ENCODE data around the gene ZNF556. TPM values are rescaled to one million over a fixed set of nuclear protein-coding genes. Genes with fewer than 3 reads are reported as not detected.

Gene ZNF556
- polyA plus RNA-seq, 1 donor (not counting 4 experiments of a cell fraction or from before 2014, with no cell fraction given) = 0.01 TPM

DNA sequence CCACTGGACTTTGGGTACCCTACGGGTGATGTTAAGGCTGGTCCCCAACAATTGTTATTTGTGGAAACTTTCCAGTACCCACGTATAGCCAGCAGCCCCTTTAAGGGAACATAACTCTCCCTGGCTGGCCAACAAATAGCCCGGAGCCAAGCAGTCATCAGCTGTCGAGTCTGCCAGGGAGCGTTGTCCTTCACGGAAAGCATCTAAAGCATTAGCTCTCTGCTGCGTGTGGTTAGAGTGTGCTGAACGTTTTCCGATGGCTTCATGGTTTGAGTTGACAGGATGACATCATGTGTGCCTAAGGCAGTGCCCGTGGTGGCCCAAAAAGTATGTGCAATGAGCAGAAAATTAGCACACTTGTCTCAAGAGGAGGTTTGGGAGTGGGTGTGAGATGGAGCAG lies 3.3 kb upstream of the ZNF556 start:
- no peaks in the 10 kb centered on the region for H3K36me3 ChIP-seq (ENCODE audit: control insufficient read depth in 2 of 2, extremely low read depth in 1 of 2, insufficient read depth in 2 of 2, low read length in 2 of 2)

DNA sequence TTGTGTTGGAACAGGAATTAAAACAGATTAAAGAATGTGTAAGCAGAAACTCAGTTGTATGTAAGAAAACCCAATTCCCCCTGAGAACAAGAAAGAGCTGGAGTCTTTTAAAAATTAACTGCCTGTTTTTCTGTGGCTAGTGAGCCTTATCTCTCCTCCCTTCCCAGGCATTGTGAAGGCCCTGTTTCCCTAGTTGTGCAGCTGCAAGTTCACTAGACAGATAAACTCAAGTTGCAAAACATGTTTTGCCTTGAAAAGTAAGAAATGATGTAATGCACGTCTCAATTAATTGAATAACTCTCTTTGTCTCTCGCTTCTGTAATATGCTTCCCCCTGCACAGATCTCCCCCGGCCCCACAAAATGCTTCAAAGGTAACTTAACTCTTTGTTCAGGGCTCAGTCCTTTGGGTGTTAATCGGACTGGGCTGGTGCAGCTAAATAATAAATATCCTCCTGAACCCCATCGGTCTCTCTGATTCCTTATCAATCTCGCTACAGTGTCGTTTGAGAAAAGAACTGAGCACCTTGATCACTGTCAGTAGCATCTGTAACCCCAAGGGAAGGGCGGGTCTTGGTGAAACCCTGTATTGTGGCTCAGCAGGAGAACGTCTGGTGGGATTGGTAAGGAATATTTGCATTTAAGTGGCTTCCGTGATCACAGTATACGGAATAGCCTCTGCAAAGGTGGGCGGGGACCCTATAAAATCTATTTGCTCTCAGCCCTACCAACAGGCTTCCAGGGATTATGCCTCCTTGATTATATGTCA lies 1.6 kb upstream of the ZNF556 start:
- Histone ChIP-seq H3K9ac (ENCODE audit: control insufficient read depth, extremely low read depth, insufficient read depth, low read length) (no peak overlapping the region), H3K4me1 (ENCODE audit: control insufficient read depth, extremely low read depth, insufficient read depth, low read length) (no peaks in the 10 kb centered on the region)
- FAIRE-seq = no peak

More for the DNA sequence above, 3.3 kb upstream of the ZNF556 start:
- Histone ChIP-seq H4K20me1 (ENCODE audit: control insufficient read depth, extremely low read depth, insufficient read depth, low read length) (no peaks in the 10 kb centered on the region), H3K4me1 (ENCODE audit: control insufficient read depth, extremely low read depth, insufficient read depth, low read length) (no peaks in the 10 kb centered on the region), H3K9me3 (ENCODE audit: control insufficient read depth, low read depth, low read length) (peaks cover 2% of the 10 kb centered on the region), H3K79me2 (ENCODE audit: control insufficient read depth, insufficient read depth, low read length) (no peaks in the 10 kb centered on the region), H3K9me1 (ENCODE audit: control insufficient read depth, extremely low read depth, insufficient read depth, low read length) (no peaks in the 10 kb centered on the region), H3K27me3 (ENCODE audit: control insufficient read depth, extremely low read depth, insufficient read depth, low read length) (no peaks in the 10 kb centered on the region), H2AFZ (ENCODE audit: control insufficient read depth, low read length) (no peak overlapping the region), H3K27ac (ENCODE audit: control insufficient read depth, insufficient read depth, low read length) (no peak overlapping the region), H3K4me3 (ENCODE audit: control insufficient read depth in 2 of 3, extremely low read depth in 1 of 3, insufficient read depth in 2 of 3, low read depth in 1 of 3, low read length in 3 of 3) (no peak overlapping the region), H3K4me2 (ENCODE audit: control insufficient read depth, extremely low read depth, insufficient read depth, low read depth, low read length) (no peak overlapping the region), H3K9ac (ENCODE audit: control insufficient read depth, extremely low read depth, insufficient read depth, low read length) (no peak overlapping the region)
- dilution Hi-C loops (cut with MboI; ENCODE audit: extremely low pct_ligation_motif_present, low sequenced_read_pairs) = no loop called here
- DNase-seq (ENCODE audit: low read depth, low spot score) (no peak), FAIRE-seq (no peak)
- no peak for TF ChIP-seq EZH2 (IDR thresholded peaks at IDR 0.05; ENCODE audit: low read length)
- TF ChIP-seq CTCF (optimal IDR thresholded peaks at IDR 0.05 in 1 of 3, IDR thresholded peaks at IDR 0.05 in 1 of 3, conservative IDR thresholded peaks at IDR 0.05 in 1 of 3; ENCODE audit: extremely low read depth in 1 of 3, insufficient read depth in 2 of 3, low read length in 3 of 3) = no peak

More for the DNA sequence above, 1.6 kb upstream of the ZNF556 start:
- Histone ChIP-seq H3K79me2 (ENCODE audit: control insufficient read depth, insufficient read depth, low read length) (no peaks in the 10 kb centered on the region), H3K27ac (ENCODE audit: control insufficient read depth, insufficient read depth, low read length) (no peak overlapping the region), H3K27me3 (ENCODE audit: control insufficient read depth, extremely low read depth, insufficient read depth, low read length) (no peaks in the 10 kb centered on the region), H3K9me1 (ENCODE audit: control insufficient read depth, extremely low read depth, insufficient read depth, low read length) (no peaks in the 10 kb centered on the region), H2AFZ (ENCODE audit: control insufficient read depth, low read length) (no peak overlapping the region), H3K4me3 (ENCODE audit: control insufficient read depth in 2 of 3, extremely low read depth in 1 of 3, insufficient read depth in 2 of 3, low read depth in 1 of 3, low read length in 3 of 3) (no peak overlapping the region), H3K9me3 (ENCODE audit: control insufficient read depth, low read depth, low read length) (no peaks in the 10 kb centered on the region), H3K4me2 (ENCODE audit: control insufficient read depth, extremely low read depth, insufficient read depth, low read depth, low read length) (no peak overlapping the region), H3K36me3 (ENCODE audit: control insufficient read depth in 2 of 2, extremely low read depth in 1 of 2, insufficient read depth in 2 of 2, low read length in 2 of 2) (no peaks in the 10 kb centered on the region), H4K20me1 (ENCODE audit: control insufficient read depth, extremely low read depth, insufficient read depth, low read length) (no peaks in the 10 kb centered on the region)
- no peak for TF ChIP-seq CTCF (optimal IDR thresholded peaks at IDR 0.05 in 1 of 3, IDR thresholded peaks at IDR 0.05 in 1 of 3, conservative IDR thresholded peaks at IDR 0.05 in 1 of 3; ENCODE audit: extremely low read depth in 1 of 3, insufficient read depth in 2 of 3, low read length in 3 of 3)
- no peak for TF ChIP-seq EZH2 (IDR thresholded peaks at IDR 0.05; ENCODE audit: low read length)
- dilution Hi-C loops (cut with MboI; ENCODE audit: extremely low pct_ligation_motif_present, low sequenced_read_pairs) = no loop called here
- no peak for DNase-seq (ENCODE audit: low read depth, low spot score)
